Anterior cingulate cortex (tissue), 58 donors: Measurements from ENCODE around the gene COX17.
"Not testable (repeated sequence)": the region's sequence is repeated elsewhere in the genome, so short reads cannot be mapped to it uniquely, and the experiment has no call there.

Experiments used
- DNase-seq, 58 donors: peaks; one replicate each; lab custom pipeline; 2025; lab: John Stamatoyannopoulos, UW

The COX17 gene, protein sequence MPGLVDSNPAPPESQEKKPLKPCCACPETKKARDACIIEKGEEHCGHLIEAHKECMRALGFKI

GRCh38 chr3:119676771-119677640 is at the start of gene COX17:
TSS of gene COX17 (minus strand) at chr3:119677406. CDS start at chr3:119677310, 96 bp downstream.
- peak; percentile 56 to 96 (median 88) for DNase-seq

- no peak for DNase-seq
Observed at GRCh38 chr3:119726909-119727308, 49.7 kb upstream of the COX17 start.

DNA sequence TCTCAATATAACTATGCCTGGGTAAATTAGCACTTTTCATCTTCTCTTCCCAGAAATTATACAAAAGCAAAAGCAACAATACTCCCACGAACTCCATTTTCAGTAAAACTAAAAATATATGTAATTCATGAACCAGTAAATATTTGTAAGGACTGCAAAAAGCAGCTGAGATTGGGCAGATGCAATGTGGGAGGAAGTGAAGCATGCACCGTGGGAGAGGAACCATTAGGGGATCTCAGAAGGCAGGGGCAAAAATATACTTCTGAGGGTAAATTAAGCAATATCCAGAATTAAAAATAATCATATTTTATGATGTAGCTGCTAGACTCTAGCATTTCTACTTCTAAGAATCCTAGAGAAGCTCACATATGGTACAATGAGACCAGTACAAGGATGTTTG is 45.8 kb upstream of the COX17 start:
- peak in 5 of 58 donors; percentile 1 to 20 (median 7) for DNase-seq

GRCh38 chr3:119717520-119717919 is 40.3 kb upstream of the COX17 start:
- no peak for DNase-seq

DNA sequence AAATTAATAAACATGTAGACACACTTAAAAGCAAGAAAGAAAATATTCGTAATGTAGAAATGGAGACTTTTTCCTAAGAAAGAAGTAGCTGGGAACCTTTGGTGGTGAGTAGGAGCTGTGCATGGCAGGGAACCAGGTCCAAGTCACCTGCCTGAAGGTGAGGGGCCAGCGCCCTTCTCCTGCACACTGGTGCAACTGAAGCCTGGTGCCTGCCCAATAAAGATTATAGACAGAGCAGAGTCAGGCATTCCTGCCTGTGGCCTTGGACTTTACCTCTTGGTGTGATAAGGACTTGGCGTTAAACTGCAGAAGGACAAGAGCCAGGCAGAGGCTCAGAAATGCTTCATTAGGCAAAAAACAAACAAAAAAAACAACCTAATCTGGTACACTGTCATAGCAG is 39.8 kb upstream of the COX17 start:
- no peak for DNase-seq

DNA sequence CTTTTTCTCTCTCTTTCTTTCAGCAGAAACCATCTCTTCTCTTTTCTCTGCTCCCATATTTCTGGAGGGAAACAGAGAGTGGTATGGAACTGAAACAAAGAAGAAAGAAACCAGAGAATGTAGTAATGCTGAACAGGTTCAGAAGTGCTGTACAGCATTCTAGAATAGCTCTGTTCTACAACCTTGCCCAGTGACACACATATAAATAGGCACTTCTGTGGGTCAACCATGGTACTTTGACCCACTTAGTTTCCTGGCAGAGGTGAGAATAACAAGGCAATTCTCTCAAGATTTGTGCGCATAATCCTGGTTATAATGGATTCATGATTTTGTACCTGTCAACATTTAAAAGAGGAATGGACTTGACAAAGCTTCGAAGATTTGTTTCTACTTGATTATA is 37.9 kb upstream of the COX17 start:
- DNase-seq, result no peak

- no peak for DNase-seq
Observed at GRCh38 chr3:119703820-119704531, 26.8 kb upstream of the COX17 start.

- peak; percentile 34 to 96 (median 88) for DNase-seq
Observed at GRCh38 chr3:119702530-119703527, 25.6 kb upstream of the COX17 start, which contains the start of gene CFAP91. TSS of gene CFAP91 (plus strand) at chr3:119703022. CDS start at chr3:119703099, 77 bp downstream.

DNA sequence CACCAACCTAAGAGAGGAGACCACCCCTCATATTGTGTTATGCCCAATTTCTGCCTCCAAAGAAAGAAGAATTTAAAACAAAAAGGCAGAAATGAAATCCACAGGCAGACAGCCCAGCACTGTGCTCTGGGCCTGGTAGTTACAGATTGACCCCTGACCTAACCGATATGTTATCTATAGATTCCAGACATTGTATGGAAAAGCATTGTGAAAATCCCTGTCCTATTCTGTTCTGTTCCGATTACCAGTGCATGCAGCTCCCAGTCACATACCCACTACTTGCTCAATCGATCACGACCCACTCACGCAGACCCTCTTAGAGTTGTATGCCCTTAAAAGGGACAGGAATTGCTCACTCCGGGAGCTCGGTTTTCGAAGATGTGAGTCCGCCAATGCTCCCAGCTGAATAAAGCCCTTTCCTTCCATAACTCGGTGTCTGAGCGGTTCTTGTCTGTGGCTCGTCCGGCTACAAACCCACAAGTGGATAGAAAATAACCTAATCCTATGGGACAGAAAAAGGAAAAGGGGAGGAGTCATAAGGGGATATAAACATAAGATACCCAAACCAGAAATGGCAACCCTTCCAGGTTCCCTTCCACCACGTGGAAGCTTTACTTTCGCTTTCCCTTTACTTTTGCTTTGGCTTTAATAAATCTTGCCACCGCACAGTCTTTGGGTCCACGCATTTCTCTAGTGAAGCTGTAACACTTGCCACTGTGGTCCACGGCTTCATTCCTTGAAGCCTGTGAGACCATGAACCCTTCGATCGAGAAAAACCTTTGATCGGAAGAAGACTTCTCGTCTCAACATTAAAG is 23.9 kb upstream of the COX17 start:
- DNase-seq, result no peak

GRCh38 chr3:119700269-119700919 is 23.2 kb upstream of the COX17 start:
- DNase-seq, result no peak

DNA sequence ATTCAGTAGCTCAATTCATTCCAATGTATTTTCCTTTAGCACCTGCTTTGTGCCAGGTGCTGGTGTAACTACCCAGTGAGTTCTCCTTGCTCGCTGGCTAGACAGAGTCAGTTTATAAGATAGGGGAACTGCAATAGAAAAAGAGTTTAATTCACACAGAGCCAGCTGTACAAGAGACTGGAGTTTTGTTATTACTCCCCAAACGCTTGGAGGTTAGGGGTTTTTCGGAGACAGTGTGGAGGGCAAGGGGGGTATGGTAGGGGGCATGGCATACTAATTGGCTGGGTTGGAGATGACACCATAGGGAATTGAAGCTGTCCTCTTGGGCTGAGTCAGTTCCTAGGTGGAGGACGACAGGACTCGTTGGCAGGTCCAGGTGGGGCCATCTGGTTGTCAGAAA is 20.2 kb upstream of the COX17 start:
- DNase-seq, result no peak

DNA sequence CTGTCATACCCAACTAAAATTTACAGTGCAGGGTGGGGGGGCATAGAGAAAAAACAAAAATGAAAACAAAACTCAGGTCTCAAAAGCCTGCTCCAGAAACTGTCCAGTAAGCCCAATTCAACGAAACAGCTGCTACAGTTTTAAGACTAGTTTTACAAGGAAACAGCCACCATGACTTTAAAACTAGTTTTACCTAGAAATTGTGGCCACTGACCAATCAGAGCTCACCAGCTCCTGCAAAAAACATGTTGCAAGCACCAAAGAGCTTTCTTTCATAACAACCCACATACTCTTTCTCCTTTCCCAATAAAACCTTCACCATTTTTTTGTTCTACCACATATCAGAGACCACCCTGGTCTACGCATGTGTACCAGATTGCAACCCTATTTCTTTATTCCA is 18.3 kb upstream of the COX17 start:
- no peak for DNase-seq

- DNase-seq, result no peak
Observed at GRCh38 chr3:119690043-119690656, 12.9 kb upstream of the COX17 start.

DNA sequence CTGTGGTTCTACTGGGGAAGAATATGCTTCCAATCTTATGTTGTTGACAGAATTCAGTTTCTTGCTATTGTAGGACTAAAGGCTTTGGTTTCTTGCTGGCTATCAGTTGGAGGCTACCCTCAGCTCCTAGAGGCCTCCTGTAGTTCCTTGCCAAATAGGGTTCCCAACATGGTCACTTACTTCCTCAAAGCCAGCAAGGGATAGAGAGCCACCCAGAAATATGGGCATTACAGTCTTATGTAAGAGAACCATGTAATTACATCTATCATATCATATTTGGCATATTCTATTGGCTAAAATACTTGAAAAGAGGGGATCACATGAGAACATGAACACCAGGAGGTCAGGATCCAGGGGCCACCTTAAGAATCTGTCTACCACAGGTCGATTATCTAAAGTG is 6.2 kb upstream of the COX17 start:
- no peak for DNase-seq

GRCh38 chr3:119681279-119681678 is 4.1 kb upstream of the COX17 start:
- DNase-seq, result no peak

GRCh38 chr3:119679874-119680273 is 2.7 kb upstream of the COX17 start:
- no peak for DNase-seq

GRCh38 chr3:119678209-119678608 is 1.0 kb upstream of the COX17 start:
- DNase-seq, result not testable (repeated sequence)

- no peak for DNase-seq
Observed at GRCh38 chr3:119677641-119677934, 382 bp upstream of the COX17 start.

DNA sequence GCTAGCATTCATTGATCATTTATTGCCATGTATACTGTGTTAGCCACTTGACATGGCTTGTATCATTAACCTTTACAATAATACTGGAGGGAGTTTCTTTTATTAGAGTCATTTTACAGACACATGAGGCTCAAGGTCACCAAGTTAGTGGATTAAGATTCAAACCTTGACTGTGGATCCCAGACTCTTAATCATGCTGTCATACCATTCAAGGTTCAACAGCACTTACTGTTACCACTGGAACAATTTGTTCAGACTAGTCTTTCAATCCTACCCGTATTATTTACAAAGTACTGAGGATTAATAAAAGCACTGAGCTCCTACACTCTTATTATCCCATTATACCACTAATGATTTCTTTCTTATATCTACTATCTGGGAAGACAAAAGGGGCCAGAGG is 1.2 kb downstream of the COX17 start:
- DNase-seq, result no peak
